Upper lobe of left lung (tissue), 4 donors: ENCODE data around the gene EPYC.

Experiments used
- EP300 ChIP-seq, 4 donors: sonication (generic); formaldehyde crosslinking; IDR thresholded peaks; one replicate each; pipeline ENCODE4 v1.5.1; 2017; ENCODE audit warnings: antibody characterized with exemption in 4 of 4, control low read depth in 2 of 4
- TF ChIP-seq, protein P1 (sequence below), 6 experiments: fragments of 450-650 bp in 4 of 6; fragments of 200-600 bp in 2 of 6; sonication (generic) in 2 of 6; IDR thresholded peaks; one replicate each; pipeline ENCODE4 v1.5.1; 2016 to 2019; ENCODE audit warnings: antibody characterized with exemption in 6 of 6

- no peak for TF ChIP-seq EP300 (IDR thresholded peaks at IDR 0.05)
- TF ChIP-seq, protein P1, sequence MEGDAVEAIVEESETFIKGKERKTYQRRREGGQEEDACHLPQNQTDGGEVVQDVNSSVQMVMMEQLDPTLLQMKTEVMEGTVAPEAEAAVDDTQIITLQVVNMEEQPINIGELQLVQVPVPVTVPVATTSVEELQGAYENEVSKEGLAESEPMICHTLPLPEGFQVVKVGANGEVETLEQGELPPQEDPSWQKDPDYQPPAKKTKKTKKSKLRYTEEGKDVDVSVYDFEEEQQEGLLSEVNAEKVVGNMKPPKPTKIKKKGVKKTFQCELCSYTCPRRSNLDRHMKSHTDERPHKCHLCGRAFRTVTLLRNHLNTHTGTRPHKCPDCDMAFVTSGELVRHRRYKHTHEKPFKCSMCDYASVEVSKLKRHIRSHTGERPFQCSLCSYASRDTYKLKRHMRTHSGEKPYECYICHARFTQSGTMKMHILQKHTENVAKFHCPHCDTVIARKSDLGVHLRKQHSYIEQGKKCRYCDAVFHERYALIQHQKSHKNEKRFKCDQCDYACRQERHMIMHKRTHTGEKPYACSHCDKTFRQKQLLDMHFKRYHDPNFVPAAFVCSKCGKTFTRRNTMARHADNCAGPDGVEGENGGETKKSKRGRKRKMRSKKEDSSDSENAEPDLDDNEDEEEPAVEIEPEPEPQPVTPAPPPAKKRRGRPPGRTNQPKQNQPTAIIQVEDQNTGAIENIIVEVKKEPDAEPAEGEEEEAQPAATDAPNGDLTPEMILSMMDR (IDR thresholded peaks at IDR 0.05): no peak
Measured at GRCh38 chr12:90970471-90970870, 34.3 kb downstream of the EPYC start.
